ENCODE results near the gene EHMT1. TPM values are rescaled to one million over a fixed set of nuclear protein-coding genes. Genes with fewer than 3 reads are reported as not detected.

The EHMT1 gene
- total RNA-seq, 4 donors from 2014 or later = 57.6 to 103 (median 76.8) TPM

DNA sequence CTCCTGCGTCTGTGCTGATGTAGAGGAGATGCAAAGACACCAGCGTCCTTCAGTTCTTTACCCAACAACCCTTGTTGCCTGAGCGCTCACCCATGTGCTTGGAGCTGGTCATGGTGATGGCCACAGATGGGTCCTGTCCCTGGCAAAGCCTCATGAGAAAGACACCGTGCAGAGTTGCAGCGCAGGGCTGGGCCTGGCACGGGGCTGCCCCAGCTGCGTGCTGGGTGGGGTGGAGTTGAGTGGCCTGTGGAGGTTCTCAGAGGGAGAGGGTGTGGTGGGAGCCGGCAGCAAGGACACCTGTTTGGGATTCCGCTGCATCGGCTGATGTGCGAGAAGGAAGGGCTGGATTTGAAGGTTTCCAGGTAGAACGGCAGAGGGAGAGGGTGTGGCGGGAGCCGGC, 133.6 kb downstream of the EHMT1 start:
- TF ChIP-seq, protein P1, sequence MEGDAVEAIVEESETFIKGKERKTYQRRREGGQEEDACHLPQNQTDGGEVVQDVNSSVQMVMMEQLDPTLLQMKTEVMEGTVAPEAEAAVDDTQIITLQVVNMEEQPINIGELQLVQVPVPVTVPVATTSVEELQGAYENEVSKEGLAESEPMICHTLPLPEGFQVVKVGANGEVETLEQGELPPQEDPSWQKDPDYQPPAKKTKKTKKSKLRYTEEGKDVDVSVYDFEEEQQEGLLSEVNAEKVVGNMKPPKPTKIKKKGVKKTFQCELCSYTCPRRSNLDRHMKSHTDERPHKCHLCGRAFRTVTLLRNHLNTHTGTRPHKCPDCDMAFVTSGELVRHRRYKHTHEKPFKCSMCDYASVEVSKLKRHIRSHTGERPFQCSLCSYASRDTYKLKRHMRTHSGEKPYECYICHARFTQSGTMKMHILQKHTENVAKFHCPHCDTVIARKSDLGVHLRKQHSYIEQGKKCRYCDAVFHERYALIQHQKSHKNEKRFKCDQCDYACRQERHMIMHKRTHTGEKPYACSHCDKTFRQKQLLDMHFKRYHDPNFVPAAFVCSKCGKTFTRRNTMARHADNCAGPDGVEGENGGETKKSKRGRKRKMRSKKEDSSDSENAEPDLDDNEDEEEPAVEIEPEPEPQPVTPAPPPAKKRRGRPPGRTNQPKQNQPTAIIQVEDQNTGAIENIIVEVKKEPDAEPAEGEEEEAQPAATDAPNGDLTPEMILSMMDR (IDR thresholded peaks at IDR 0.05) = no peak
- no peak for ATAC-seq (ENCODE audit: low FRiP score)
- no peak for DNase-seq (ENCODE audit: low spot score)

DNA sequence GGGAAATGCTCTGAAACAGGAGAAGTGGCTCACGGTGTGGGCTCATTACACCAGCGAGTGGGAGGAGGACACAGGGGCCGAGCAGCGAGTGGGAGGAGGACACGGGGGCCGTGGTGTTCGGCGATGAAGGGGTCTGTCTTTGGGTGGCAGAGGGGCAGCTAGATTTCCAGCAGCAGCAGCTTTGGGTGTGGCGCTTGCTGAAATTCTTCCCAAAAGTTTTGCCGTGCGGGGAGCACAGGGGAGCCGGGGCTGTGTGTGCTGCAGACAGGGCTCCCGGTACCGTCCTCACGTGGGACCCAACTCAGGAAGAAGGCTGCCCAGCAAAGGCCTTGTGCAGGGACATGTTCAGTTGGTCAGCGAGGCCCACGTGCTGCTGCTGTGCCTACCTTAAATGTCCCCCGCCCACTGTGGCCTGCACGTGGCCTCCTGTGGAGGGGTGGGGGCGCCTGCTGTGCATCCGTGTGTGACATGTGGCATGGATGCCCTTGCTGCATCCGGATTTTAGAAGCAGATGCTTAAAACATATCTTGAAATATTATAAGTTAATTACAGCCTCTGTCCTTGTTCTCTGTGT, 134.5 kb downstream of the EHMT1 start:
- TF ChIP-seq, protein P1 (IDR thresholded peaks at IDR 0.05) = no peak
- ATAC-seq (ENCODE audit: low FRiP score) (no peak), DNase-seq (ENCODE audit: low spot score) (no peak)

DNA sequence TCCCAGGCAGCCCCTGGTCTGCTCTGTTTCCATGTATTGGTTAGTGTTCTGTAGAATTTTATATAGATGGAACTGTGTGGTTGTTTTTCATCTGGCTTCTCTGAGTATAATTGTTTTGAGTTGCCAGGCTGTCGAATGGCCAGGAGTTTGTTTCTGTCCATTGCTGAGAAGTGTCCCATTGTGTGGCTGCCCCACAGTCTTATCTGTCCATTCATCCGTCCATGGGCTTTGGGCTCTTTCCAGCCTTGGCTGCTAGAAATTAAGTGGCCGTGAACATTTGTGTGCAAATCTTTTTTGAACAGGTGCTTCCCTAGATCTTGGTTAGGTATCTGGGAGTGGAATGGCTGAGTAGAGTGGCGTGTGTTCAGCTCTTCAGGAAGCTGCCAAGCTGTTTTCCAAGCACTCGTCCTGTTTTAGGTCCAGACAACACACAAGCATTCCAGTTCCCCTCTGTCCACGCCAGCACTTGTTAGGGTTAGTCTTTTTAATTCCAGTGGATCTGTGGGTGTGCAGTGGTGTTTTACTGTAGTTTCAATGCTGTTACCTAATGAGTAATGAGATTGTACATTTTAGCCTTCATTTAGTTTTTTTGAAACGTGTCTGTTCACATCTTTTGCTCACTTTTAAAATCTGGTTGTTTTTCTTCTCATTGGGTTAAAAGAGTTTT, 136.6 kb downstream of the EHMT1 start:
- ATAC-seq (ENCODE audit: low FRiP score) (no peak), DNase-seq (ENCODE audit: low spot score) (no peak)
- TF ChIP-seq, protein P1 (IDR thresholded peaks at IDR 0.05) = no peak

GRCh38 chr9:137756045-137756744, 137.4 kb downstream of the EHMT1 start:
- TF ChIP-seq, protein P1 (IDR thresholded peaks at IDR 0.05) = no peak
- ATAC-seq (ENCODE audit: low FRiP score) = no peak
- DNase-seq (ENCODE audit: low spot score) = no peak

- DNase-seq (ENCODE audit: low spot score) = no peak
- no peak for ATAC-seq (ENCODE audit: low FRiP score)
- TF ChIP-seq, protein P1 (IDR thresholded peaks at IDR 0.05) = no peak
Measured at GRCh38 chr9:137757139-137757538, 138.3 kb downstream of the EHMT1 start.

DNA sequence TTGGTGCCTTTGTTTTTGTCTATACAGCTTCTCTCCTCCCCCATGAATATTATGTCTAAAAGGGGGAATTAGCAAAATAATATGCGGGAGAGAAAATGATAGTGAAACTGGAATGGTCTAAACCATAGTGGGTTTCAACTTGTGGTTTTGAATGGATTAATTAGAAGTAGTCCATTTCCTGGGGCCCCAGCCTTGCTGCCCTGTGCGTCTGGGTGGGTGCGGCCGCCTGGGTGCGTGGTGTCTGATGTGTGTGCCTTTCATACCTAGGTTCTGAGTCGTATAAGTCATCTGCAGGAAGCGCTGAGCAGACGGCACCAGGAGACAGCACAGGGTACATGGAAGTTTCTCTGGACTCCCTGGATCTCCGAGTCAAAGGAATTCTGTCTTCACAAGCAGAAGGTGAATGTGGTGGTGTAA, 138.8 kb downstream of the EHMT1 start:
- ATAC-seq (ENCODE audit: low FRiP score) (no peak), DNase-seq (ENCODE audit: low spot score) (no peak)
- TF ChIP-seq, protein P1 (IDR thresholded peaks at IDR 0.05) = no peak
